NCI-H82 (cell line): ENCODE results near the gene LCN2.
A peak's percentile ranks its signal among the peaks of the same experiment; 100 is the strongest.
"Not testable (repeated sequence)": the region's sequence is repeated elsewhere in the genome, so short reads cannot be mapped to it uniquely, and the experiment has no call there.

ENCODE experiments used
- DNase-seq: peaks from one replicate; lab custom pipeline; 2025; lab: John Stamatoyannopoulos, UW

The LCN2 gene

GRCh38 chr9:128149001-128149701 lies at the start of gene LCN2:
Gene LCN2, plus strand, starts transcription at chr9:128149453. Its CDS starts 73 bp downstream, at chr9:128149526.
- DNase-seq = no peak

DNA sequence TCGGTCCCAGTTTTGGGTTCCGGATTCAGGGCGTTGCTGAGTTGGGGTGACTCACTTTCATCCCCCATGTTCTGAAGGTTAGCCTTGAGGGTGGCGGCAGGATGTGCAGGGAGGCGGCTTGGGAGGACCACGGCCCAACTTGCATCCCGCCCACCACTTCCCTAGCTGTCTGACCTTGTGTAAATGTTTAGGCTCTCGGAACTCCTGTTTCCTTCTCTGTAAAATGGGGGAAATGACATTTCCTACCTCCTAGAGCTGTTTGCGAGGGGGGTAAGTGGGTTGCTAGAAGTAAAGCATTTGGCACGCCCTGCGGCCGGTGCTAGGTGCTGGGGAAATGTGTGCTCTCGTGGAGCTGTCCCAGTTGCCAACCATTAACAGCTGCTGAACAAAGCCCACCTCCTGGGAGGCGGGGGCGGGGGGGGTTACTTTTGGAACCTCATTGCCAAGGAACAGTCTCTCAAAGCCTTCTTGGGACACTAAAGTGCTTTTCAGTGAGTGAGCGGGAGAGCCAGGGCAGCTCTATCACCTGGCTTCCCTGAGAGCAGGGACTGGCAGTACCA lies 49.2 kb upstream of the LCN2 start:
- DNase-seq = no peak

- no peak for DNase-seq
Observed at GRCh38 chr9:128100581-128100980, 48.7 kb upstream of the LCN2 start.

DNA sequence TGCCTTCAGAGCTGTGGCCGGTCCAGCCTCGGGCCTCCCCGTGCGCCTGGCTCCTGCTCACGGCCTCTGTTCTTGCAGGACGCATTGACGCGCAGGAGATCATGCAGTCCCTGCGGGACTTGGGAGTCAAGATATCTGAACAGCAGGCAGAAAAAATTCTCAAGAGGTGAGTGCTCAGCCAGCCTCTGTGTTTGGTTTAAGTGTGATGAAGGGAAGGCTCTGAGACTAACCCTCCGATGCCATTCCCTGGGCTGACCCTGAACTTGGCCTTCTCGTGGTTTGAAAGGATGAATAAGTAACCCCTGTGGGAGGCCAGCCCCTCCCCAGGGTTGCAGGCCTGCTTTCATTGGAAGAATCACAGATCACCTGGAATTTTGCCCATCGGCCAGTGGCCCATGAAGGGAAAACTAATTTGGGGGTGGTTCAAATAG lies 48.0 kb upstream of the LCN2 start:
- no peak for DNase-seq

GRCh38 chr9:128101690-128102089 lies 47.6 kb upstream of the LCN2 start:
- DNase-seq = no peak

GRCh38 chr9:128102196-128102595 lies 47.1 kb upstream of the LCN2 start:
- DNase-seq = no peak

DNA sequence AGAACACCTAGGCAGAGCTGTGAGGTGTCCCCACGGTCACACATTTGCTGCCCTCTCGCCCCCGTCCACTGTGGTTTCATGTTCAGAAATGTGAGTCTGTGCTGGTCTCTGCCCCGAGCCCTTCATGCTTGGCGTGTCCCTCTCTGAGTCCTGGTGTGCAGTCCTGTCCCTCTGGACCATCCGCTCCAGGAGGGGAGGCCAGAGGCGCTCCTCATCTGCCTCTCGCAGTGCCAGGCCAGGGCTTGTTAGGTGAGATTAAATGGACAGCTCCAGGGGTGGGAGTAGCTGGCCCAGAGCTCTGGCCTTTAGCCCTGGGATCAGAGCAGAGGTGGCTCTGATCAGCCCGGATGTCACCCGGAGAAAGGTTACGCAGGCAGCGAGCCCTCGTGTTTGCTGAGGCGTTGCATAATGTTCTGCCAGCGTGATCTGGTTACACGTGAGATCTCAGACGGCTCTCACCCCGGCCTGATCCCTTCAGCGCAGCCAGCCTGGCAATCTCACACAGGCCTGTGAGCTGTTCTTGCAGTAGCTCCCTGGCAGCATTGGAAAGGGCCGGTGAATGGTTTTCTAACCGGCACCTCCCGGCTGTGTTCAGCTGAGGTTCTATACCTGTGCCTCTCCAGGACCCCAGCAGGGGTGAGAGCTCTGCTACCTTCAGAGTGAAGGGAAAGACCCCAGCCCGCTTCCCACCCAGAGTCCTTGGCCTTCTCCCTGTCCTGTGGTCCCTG lies 46.2 kb upstream of the LCN2 start:
- no peak for DNase-seq

- no peak for DNase-seq
Observed at GRCh38 chr9:128103589-128103962, 45.7 kb upstream of the LCN2 start.

- no peak for DNase-seq
Observed at GRCh38 chr9:128104171-128104618, 45.1 kb upstream of the LCN2 start.

DNA sequence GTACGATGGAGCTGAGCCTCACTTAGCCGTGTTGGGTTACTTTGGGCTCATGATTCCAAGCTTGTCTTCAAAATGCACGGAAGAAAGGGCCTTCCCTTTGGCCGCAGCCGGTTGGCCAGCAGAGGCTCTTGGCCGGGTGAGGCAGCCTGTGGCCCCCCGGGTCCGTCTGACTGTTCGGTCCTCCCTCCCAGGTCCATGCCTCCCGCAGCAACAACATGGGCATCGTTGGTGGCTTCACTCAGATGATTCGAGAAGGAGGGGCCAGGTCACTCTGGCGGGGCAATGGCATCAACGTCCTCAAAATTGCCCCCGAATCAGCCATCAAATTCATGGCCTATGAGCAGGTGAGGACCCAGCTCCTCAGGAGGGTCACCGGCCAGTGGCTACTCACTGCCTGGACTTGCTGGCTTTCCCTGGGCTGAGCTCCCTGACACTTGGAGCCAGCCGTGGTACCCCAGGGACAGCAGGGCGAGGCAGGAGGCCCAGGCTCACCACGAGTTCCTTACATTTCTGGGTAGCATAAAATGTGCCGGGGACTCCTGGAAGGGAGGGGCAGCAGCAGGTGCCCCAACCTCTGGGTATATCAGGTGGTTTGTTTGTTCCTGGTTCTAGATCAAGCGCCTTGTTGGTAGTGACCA lies 43.6 kb upstream of the LCN2 start:
- no peak for DNase-seq

GRCh38 chr9:128106181-128106939 lies 42.9 kb upstream of the LCN2 start:
- DNase-seq = no peak

- DNase-seq = no peak
Observed at GRCh38 chr9:128106940-128107467, 42.2 kb upstream of the LCN2 start.

DNA sequence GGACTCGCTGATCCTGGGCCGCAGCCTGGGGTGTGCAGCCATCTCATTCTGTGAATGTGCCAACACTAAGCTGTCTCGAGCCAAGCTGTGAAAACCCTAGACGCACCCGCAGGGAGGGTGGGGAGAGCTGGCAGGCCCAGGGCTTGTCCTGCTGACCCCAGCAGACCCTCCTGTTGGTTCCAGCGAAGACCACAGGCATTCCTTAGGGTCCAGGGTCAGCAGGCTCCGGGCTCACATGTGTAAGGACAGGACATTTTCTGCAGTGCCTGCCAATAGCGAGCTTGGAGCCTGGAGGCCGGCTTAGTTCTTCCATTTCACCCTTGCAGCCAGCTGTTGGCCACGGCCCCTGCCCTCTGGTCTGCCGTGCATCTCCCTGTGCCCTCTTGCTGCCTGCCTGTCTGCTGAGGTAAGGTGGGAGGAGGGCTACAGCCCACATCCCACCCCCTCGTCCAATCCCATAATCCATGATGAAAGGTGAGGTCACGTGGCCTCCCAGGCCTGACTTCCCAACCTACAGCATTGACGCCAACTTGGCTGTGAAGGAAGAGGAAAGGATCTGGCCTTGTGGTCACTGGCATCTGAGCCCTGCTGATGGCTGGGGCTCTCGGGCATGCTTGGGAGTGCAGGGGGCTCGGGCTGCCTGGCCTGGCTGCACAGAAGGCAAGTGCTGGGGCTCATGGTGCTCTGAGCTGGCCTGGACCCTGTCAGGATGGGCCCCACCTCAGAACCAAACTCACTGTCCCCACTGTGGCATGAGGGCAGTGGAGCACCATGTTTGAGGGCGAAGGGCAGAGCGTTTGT lies 41.6 kb upstream of the LCN2 start:
- no peak for DNase-seq

DNA sequence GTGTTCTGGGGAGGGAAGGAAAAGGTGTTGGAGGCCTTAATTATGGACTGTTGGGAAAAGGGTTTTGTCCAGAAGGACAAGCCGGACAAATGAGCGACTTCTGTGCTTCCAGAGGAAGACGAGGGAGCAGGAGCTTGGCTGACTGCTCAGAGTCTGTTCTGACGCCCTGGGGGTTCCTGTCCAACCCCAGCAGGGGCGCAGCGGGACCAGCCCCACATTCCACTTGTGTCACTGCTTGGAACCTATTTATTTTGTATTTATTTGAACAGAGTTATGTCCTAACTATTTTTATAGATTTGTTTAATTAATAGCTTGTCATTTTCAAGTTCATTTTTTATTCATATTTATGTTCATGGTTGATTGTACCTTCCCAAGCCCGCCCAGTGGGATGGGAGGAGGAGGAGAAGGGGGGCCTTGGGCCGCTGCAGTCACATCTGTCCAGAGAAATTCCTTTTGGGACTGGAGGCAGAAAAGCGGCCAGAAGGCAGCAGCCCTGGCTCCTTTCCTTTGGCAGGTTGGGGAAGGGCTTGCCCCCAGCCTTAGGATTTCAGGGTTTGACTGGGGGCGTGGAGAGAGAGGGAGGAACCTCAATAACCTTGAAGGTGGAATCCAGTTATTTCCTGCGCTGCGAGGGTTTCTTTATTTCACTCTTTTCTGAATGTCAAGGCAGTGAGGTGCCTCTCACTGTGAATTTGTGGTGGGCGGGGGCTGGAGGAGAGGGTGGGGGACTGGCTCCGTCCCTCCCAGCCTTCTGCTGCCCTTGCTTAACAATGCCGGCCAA lies 40.8 kb upstream of the LCN2 start:
- no peak for DNase-seq

GRCh38 chr9:128109050-128109709 lies 40.1 kb upstream of the LCN2 start:
- peak; percentile 29 for DNase-seq

- not testable (repeated sequence) for DNase-seq
Observed at GRCh38 chr9:128111726-128112125, 37.5 kb upstream of the LCN2 start.

DNA sequence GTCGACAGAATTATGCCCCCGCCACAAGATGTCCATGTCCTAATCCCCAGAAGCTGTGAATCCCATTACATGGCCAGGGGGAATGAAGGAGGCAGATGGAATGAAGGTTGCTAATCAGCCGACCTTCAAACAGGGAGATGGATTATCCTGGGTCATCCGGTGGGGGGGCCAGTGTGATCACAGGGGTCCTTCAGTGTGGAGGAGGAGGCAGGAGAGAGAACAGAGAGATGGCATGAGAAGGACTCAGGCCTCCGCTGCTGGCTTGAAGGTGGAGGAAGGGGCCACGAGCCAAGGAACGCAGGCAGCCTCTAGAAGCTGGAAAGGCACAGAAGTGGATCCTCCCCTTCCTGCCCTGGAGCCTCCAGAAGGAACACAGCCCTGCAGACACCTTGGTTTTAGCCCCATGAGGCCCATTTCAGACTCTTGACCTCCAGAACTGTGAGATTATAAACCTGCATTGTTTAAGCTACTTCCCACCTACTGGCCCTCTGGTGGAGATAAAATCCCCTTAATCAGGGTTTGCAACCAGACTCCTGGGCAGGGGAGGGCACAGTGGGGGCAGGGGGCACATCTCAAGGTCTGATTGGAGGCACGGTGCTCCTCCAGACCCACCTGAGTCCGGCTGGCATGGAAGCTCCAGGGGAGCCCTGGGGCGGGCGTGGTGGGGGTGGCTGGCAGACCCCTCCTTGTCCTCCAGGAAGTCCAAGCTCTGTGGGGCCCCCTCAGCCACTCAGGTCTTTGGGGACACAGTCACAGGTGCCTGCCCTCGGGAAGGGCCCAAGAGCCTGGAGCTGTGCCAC lies 35.5 kb upstream of the LCN2 start:
- peak; percentile 97 for DNase-seq

DNA sequence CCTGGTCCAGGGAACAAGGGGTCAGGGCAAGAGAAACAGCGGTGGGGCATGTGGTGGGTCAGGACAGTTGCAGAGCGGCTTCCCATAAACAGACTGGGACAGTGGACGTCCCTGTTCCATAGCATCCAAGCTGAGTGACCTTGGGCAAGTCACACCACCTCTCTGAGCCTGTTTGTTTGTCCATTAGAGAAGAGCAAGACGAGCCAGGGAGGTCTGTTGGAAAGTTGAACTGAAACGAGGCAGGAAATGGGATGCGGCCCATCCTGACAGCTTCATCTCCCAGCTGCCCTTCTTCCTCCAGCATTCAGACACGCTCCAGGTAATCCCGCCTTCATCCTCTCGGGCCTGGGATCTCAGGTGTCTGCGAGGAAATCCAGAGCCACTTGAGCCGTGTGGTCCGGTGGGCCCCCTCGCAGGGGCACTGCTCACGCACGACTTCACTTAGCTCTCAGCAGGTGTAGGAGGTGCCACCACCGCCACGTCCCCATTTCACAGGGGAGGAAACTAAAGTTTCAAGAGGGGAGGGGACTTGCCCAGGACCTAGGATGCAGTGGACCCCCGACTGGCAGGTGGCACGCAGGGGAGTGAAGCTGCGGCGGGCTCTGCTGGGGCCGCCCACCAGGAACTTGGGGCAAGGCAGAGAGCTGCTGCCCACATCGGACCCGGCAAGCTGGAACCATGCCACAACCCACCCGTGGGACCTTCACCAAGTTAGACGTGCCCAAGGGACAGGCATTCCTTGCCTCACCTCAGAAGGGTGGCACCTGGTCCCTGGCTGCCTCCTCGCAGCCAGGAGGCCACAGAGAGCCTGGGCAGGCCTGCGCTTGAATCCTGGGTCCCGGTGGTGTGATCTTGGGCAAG lies 34.7 kb upstream of the LCN2 start:
- no peak for DNase-seq
